NCI-H2081 (cell line): ENCODE results near the gene SREBF1.

Source experiments
- DNase-seq, 2 experiments: peaks; one replicate each; lab custom pipeline; 2025; lab: John Stamatoyannopoulos, UW

SREBF1 gene

DNA sequence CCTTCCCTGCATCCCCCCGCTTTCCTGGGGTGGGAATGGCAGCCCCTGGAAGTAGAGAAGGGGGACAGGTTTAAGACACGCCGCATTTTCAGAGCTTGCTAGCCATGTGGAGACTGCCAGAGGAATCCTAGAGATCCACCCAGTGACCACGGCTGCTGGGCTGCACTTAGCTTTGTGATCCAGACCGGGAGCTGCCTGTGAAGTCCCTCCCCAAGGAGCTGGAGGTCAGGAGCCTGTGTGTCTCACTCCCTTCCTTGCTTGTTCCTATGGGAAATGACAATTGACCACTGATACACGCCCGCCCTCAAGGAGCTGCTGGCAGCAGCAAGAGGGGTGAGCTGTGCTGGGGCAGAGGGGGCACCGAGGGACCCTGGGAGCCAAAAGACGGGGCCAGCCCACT is 73.7 kb downstream of the SREBF1 start:
- no peak for DNase-seq

DNA sequence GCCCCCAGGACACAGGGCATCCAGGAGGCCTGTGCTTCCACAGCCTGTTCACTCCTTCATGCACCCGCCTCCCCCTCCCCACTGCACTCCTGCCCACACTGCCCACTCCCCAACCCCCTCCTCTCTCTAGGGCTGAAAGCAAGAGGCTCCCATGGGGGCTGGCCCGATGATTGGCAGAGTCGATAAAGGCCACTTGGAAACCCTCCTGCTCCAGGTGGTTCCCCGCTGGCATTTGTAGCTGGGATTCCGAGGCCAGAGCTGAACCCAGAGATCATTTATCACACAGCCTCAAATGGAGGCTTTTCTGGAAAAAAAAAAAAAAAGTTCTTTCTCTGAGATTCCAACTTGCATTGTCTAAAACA is 74.1 kb downstream of the SREBF1 start:
- no peak for DNase-seq
